NB4 (cell line): ENCODE data around the gene LXN.

ENCODE experiments used
- CTCF ChIP-seq: IDR thresholded peaks from one replicate; pipeline ENCODE4 v1.5.1; 2012; ENCODE audit warnings: low read depth, low read length
- MAX ChIP-seq: IDR thresholded peaks from 2 replicates; pipeline ENCODE4 v1.6.1; 2011; ENCODE audit warnings: low read depth, low read length
- POLR2A ChIP-seq: IDR thresholded peaks from 2 replicates; pipeline ENCODE4 v1.6.1; 2011; ENCODE audit warnings: mild to moderate bottlenecking; ENCODE audit not compliant: insufficient read length; ENCODE audit errors: extremely low read depth

DNA sequence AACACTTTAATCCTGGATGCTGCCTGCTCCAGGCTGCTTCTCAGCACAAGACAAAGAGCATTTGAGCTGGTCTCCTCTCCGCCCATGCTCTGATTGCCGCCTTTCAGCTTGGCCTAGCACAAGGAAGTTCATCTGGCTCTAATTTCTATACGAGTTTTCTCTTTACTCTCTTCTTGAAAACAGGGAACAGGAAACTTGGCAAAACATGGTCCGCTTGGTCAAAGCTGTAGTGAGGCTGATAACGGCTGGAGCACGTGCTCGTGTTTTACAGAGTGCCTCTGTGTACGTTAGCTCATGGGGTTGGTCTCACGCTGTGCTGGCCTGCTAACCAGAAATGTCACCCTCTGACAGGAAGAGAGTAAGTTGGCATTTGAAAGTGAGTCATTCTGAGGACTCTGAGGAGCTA lies 40.6 kb upstream of the LXN start:
- no peak for TF ChIP-seq CTCF
- TF ChIP-seq POLR2A, result no peak
- TF ChIP-seq MAX, result no peak
